ENCODE measurements around the gene JPH3. TPM values are rescaled to one million over a fixed set of nuclear protein-coding genes. Genes with fewer than 3 reads are reported as not detected.
"Not testable (repeated sequence)": the region's sequence is repeated elsewhere in the genome, so short reads cannot be mapped to it uniquely, and the experiment has no call there.

Gene JPH3
- total RNA-seq, 1 donor from 2014 or later = 3.1 TPM

- DNase-seq (ENCODE audit: low spot score) = no peak
Measured at GRCh38 chr16:87713451-87714229, 111.3 kb downstream of the JPH3 start.

- no peak for DNase-seq (ENCODE audit: low spot score)
Measured at GRCh38 chr16:87715231-87715630, 112.9 kb downstream of the JPH3 start.

GRCh38 chr16:87715658-87716057 is 113.3 kb downstream of the JPH3 start:
- DNase-seq (ENCODE audit: low spot score) = no peak

DNA sequence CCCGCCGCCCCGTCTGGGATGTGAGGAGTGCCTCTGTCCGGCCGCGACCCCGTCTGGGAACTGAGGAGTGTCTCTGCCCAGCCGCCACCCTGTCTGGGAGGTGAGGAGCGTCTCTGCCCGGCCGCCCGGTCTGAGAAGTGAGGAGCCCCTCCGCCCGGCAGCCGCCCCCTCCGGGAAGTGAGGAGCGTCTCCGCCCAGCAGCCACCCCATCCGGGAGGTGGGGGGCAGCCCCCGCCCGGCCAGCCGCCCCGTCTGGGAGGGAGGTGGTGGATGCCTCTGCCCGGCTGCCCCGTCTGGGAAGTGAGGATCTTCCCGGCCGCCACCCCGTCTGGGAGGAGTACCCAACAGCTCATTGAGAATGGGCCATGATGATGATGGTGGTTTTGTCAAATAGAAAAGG is 116.5 kb downstream of the JPH3 start:
- not testable (repeated sequence) for DNase-seq (ENCODE audit: low spot score)

DNA sequence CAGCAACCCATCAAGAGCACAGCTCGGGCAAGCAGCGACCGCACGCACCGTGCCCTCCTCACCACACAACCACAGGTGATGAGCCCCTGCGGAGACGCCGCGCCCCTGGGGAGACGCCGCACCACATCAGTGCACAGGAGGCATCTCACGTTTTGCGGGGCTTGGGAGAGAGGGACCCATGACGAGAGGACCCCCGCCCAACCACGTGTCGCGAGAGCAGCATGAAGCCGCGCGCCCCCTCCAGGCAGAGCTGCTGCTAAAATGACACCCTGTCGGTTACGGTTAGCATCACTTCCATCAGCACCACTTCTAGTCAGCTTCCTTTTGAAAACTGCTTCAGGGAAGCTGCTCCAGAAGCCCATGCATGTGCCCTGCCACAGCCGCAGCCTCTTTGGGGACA is 118.1 kb downstream of the JPH3 start:
- no peak for DNase-seq (ENCODE audit: low spot score)

GRCh38 chr16:87721622-87722585 is 119.6 kb downstream of the JPH3 start:
- DNase-seq (ENCODE audit: low spot score) = no peak

DNA sequence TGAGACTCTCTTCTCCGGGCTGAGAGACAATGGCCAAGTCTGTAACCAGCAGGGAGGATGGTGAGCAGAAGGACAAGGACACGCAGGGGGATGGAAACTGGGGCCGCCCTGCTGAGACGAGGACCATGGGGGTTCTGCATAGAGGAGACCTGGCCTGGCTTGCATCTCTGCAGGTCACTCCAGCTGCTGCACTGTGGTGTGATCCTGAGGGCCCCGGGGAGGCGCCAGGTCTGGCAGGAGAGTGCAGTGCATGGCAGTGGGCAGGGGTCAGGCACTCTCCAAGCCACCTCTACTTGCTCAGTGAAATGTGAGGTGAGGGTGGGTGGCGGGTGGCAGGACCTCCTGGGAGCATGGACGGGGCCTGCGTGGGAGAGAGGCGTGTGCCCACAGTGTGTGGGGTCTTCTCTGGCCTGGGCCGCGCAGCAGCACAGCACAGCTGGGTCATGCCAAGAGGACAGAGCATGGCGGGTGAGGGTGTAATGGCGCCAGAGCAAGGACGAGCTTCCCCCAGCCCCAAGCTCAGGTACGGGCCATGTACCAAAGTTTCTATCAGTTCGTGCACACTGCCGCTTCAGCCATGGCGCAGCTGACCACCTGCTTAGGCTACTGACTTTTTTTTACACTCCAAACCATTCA is 120.4 kb downstream of the JPH3 start:
- no peak for DNase-seq (ENCODE audit: low spot score)

DNA sequence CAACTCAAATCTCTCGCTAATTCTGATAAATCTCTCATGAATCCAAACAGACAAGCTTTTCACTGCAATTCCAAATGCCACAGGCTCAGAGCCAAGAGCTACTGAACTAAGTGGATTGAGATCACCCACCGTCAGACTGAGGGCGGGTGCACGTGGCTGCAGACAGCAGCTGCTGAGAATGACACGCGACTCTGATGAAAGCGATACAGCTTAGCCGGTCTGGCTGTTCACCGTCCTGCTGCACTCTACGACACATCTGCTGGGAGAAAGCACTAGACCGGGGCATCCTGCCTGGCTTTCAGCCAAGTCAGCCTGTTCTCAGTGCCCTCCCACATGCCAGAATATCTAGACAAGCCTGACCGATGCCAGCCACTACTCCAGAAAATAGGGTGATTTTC is 120.9 kb downstream of the JPH3 start:
- DNase-seq (ENCODE audit: low spot score) = peak; percentile 26

GRCh38 chr16:87724490-87725291 is 122.4 kb downstream of the JPH3 start:
- no peak for DNase-seq (ENCODE audit: low spot score)

DNA sequence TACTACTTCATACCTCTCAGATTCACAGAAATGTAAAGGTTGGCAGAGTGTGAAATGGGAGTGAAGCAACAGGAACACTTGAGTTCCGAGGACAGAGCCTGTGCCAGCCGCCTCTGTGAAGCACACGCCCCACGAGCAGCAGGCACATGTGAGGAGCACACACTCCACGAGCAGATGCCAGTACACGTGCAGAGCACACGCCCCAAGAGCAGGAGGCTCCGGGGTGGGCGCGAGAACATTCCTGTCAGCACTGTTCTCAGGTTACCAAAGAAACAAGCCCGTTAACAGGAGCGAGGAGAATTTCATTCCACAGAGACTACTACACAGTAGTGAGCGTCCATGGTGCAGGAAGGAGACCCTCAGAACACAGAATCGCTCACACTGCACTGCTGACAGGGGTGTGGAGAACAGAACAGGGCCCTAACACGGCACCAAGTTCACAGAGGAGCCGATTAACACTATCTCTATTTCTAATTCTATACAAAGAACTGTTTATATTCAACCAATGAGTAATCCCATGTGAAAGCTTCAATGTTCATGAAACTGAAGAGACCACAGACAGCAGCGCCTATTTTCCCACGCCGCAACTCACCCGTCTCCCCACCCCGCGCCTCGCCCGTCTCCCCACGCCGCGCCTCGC is 123.4 kb downstream of the JPH3 start:
- no peak for DNase-seq (ENCODE audit: low spot score)

DNA sequence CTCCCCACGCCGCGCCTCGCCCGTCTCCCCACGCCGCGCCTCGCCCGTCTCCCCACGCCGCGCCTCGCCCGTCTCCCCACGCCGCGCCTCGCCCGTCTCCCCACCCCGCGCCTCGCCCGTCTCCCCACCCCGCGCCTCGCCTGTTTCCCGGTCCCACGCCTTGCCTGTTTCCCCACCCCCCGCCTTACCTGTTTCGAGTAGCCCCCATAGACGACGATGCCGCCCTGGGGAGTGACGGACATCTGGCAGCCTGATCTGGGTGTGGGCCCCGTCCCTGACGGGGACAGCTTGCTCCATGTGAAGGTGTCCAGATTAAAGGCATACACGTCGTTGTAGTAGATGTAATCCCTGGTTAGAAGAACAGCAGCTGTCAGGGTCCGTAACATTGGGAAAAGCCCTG is 124.3 kb downstream of the JPH3 start:
- DNase-seq (ENCODE audit: low spot score) = not testable (repeated sequence)

DNA sequence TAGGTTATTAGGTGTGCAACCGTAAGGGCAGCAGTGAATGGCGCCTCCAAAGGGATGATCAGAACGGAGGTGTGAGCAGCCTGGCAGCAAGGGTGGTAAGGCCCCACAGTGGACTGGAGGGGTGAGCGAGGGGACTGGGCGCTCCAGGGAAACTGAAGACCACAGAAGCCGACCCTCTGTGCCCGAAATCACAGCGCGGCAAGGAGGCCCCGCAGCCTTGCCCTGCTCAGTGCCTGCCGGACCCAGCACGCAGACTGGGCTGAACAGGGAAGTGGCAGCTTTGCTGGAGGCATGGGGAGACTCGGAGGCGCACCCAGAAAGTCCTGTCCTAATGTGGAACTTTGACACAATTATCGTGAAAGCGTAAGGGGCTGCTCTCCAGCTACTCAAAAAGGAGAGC is 125.0 kb downstream of the JPH3 start:
- DNase-seq (ENCODE audit: low spot score) = no peak

DNA sequence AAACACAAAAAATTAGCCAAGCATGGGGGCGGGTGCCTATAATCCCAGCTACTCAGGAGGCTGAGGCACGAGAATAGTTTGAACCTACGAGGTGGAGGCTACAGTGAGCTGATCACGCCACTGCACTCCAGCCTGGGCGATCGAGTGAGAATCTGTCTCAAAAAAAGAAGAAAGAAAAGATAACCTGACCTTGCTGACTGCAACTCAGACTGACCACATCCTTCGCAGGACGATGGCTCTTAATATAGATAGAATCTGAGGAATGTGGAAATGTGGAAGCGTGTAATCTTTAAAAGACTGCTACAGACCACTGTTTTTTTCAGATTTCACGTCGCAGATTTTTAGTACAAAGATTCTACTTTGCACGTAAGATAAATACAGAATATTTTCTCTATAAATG is 125.7 kb downstream of the JPH3 start:
- no peak for DNase-seq (ENCODE audit: low spot score)

DNA sequence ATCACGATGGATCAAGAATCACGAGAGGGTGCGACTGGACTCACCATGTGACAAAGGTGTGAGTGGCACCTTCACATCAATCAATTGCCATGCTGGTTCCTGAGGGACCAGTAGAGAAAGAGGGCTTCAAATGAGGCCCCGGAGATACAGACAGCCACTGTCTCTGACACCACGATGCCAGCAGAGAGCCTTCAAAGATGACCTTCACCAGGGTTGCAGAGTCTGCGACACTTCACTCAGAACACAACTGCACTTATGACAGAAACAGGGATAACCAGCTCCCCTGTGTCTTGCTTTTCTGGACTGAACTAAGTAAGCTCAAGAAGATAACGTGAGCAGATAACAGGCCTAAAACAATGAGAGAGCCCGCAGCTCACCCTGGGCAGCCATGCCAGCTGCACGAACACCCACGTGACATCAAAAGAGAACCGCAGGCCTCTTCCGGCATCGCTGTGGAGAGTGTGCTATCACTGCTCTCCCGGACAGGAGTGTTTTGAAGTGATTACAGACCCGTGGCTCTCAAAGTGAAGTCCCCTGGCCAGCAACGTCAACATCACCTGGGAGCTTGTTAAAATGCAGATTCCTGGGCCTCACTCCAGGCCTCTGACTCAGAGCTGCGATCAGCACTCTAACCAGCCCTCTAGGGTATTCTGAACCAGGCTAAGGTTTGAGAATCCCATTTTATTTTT is 127.1 kb downstream of the JPH3 start:
- no peak for DNase-seq (ENCODE audit: low spot score)

- DNase-seq (ENCODE audit: low spot score) = no peak
Measured at GRCh38 chr16:87731607-87732006, 129.3 kb downstream of the JPH3 start.

DNA sequence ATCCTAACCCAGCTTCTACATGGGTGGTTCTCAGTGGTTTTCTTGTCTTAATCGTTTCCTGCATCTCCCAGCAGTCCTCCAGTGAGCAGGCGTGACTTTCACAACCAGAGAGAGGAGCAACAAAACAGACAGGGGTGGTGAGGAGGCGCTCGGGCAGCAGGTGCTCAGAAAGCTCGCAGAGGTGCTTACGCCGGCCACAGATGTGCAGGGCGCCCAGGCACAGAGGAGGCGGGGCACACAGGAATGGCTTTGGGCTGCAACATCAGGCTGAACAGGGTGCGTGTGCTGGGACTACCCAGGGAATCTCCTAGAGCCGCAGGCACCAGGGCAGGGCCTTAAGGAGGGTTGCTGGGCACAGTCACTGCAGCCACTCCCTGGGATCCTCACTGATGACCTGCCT is 130.9 kb downstream of the JPH3 start:
- DNase-seq (ENCODE audit: low spot score) = no peak

- no peak for DNase-seq (ENCODE audit: low spot score)
Measured at GRCh38 chr16:87734644-87735043, 132.3 kb downstream of the JPH3 start.

GRCh38 chr16:87735270-87736007 is 133.1 kb downstream of the JPH3 start:
- no peak for DNase-seq (ENCODE audit: low spot score)

- DNase-seq (ENCODE audit: low spot score) = no peak
Measured at GRCh38 chr16:87736008-87736382, 133.7 kb downstream of the JPH3 start.

- DNase-seq (ENCODE audit: low spot score) = no peak
Measured at GRCh38 chr16:87739801-87740200, 137.5 kb downstream of the JPH3 start.
